Neural progenitor cell (in vitro differentiated cells): ENCODE measurements around the gene NT5DC3. TPM values are rescaled to one million over a fixed set of nuclear protein-coding genes. Genes with fewer than 3 reads are reported as not detected.

ENCODE experiments used
- DNase-seq: peaks from one replicate; pipeline ENCODE4 v3.0.0-alpha.2; 2016; ENCODE audit warnings: low spot score
- H2AFZ ChIP-seq: fragments of 200-600 bp; sonication (generic); replicated peaks from 2 replicates; pipeline ENCODE4 v1.6.1; 2016; ENCODE audit warnings: antibody characterized with exemption
- H3F3A ChIP-seq: fragments of 200-600 bp; sonication (generic); 2 replicates; pipeline ENCODE4 v1.6.1; 2016; ENCODE audit warnings: antibody characterized with exemption, low read depth
- H3K27ac ChIP-seq: fragments of 200-600 bp; sonication (generic); 2 replicates; pipeline ENCODE4 v1.5.1; 2016; ENCODE audit warnings: mild to moderate bottlenecking
- H3K27me3 ChIP-seq: fragments of 200-600 bp; sonication (generic); 2 replicates; pipeline ENCODE4 v1.6.1; 2016; ENCODE audit warnings: mild to moderate bottlenecking, moderate library complexity
- H3K36me3 ChIP-seq: fragments of 200-600 bp; sonication (generic); 2 replicates; pipeline ENCODE4 v1.5.1; 2016
- H3K4me1 ChIP-seq: fragments of 200-600 bp; sonication (generic); 2 replicates; pipeline ENCODE4 v1.6.1; 2016; ENCODE audit warnings: mixed run types
- H3K4me2 ChIP-seq: fragments of 200-600 bp; sonication (generic); 2 replicates; pipeline ENCODE4 v1.6.1; 2016
- H3K4me3 ChIP-seq: fragments of 200-600 bp; sonication (generic); 2 replicates; pipeline ENCODE4 v1.5.1; 2016
- H3K79me2 ChIP-seq: fragments of 200-600 bp; sonication (generic); 2 replicates; pipeline ENCODE4 v1.6.1; 2016; ENCODE audit warnings: low read depth
- H3K9ac ChIP-seq: fragments of 200-600 bp; sonication (generic); 2 replicates; pipeline ENCODE4 v1.6.1; 2016
- H3K9me3 ChIP-seq: fragments of 200-600 bp; sonication (generic); 2 replicates; pipeline ENCODE4 v1.5.1; 2016; ENCODE audit warnings: low read depth
- H4K20me1 ChIP-seq: fragments of 200-600 bp; sonication (generic); 2 replicates; pipeline ENCODE4 v1.6.1; 2016; ENCODE audit warnings: low read depth
- H3K27ac Mint-ChIP-seq: 3 replicates; pipeline ENCODE4 v1.8.0; 2021; ENCODE audit warnings: mixed read lengths
- H3K27me3 Mint-ChIP-seq: 2 replicates; pipeline ENCODE4 v1.8.0; 2022; ENCODE audit warnings: low read depth, mild to moderate bottlenecking, inconsistent platforms, moderate library complexity, mixed read lengths; ENCODE audit not compliant: insufficient read depth
- H3K36me3 Mint-ChIP-seq: 3 replicates; pipeline ENCODE4 v1.8.0; 2021; ENCODE audit warnings: mixed read lengths
- H3K4me1 Mint-ChIP-seq: 3 replicates; pipeline ENCODE4 v1.8.0; 2021; ENCODE audit warnings: mixed read lengths
- H3K4me3 Mint-ChIP-seq: 3 replicates; pipeline ENCODE4 v1.8.0; 2021; ENCODE audit warnings: mild to moderate bottlenecking, moderate library complexity, mixed read lengths
- H3K9me3 Mint-ChIP-seq: 3 replicates; pipeline ENCODE4 v1.8.0; 2020; ENCODE audit warnings: mixed read lengths
- CTCF ChIP-seq: fragments of 200-600 bp; sonication (generic); IDR thresholded peaks from 2 replicates; pipeline ENCODE4 v1.5.1; 2017; ENCODE audit warnings: antibody characterized with exemption, mild to moderate bottlenecking
- EZH2 ChIP-seq: fragments of 200-600 bp; sonication (generic); IDR thresholded peaks from 2 replicates; pipeline ENCODE4 v1.6.1; 2017; ENCODE audit warnings: antibody characterized with exemption, mild to moderate bottlenecking, moderate library complexity
- EZH2phosphoT487 ChIP-seq: fragments of 200-600 bp; sonication (generic); IDR thresholded peaks from 2 replicates; pipeline ENCODE4 v1.6.1; 2017; ENCODE audit warnings: antibody characterized with exemption
- total RNA-seq: library from RNA; depleted of rRNA; stranded (reverse); fragments of >200 nt; gene quantifications from 2 replicates; pipeline ENCODE4 v1.2.3, GENCODE V29; 2015; ENCODE audit warnings: low replicate concordance

NT5DC3 gene
- total RNA-seq, 1 donor from 2014 or later = 3.1 TPM

GRCh38 chr12:103806803-103807202 is 34.2 kb downstream of the NT5DC3 start:
- DNase-seq = no peak
- no peak overlapping the region for H3K27ac Mint-ChIP-seq

GRCh38 chr12:103805655-103806360 is 35.2 kb downstream of the NT5DC3 start:
- Histone ChIP-seq H3K4me2 (no peak overlapping the region), H3K27ac (no peak overlapping the region), H3K79me2 (no peaks in the 10 kb centered on the region), H3K9ac (no peak overlapping the region), H3K4me1 (no peaks in the 10 kb centered on the region), H3F3A (no peaks in the 10 kb centered on the region), H3K27me3 (no peaks in the 10 kb centered on the region), H4K20me1 (no peaks in the 10 kb centered on the region), H3K9me3 (no peaks in the 10 kb centered on the region), H3K4me3 (no peak overlapping the region), H3K36me3 (no peaks in the 10 kb centered on the region), H2AFZ (no peak overlapping the region)
- no peak overlapping the region for H3K4me3 Mint-ChIP-seq
- H3K27ac Mint-ChIP-seq = no peak overlapping the region
- no peak for DNase-seq
- no peak for TF ChIP-seq CTCF
- peaks cover 4% of the 10 kb centered on the region for H3K27me3 Mint-ChIP-seq
- H3K9me3 Mint-ChIP-seq = no peaks in the 10 kb centered on the region
- peaks cover 9% of the 10 kb centered on the region for H3K36me3 Mint-ChIP-seq
- H3K4me1 Mint-ChIP-seq = peaks cover 17% of the 10 kb centered on the region

More at GRCh38 chr12:103806803-103807202, 34.2 kb downstream of the NT5DC3 start:
- H2AFZ ChIP-seq = no peak overlapping the region
- TF ChIP-seq CTCF (no peak), EZH2phosphoT487 (no peak), EZH2 (no peak)
- Mint-ChIP-seq H3K4me3 (no peak overlapping the region), H3K4me1 (peaks cover 15% of the 10 kb centered on the region), H3K36me3 (peaks cover 7% of the 10 kb centered on the region), H3K9me3 (no peaks in the 10 kb centered on the region), H3K27me3 (peaks cover 5% of the 10 kb centered on the region)
- H3K79me2 ChIP-seq = no peaks in the 10 kb centered on the region
- no peaks in the 10 kb centered on the region for H3K4me1 ChIP-seq
- H3F3A ChIP-seq = no peaks in the 10 kb centered on the region
- no peaks in the 10 kb centered on the region for H3K36me3 ChIP-seq
- H3K9ac ChIP-seq = no peak overlapping the region
- no peak overlapping the region for H3K4me2 ChIP-seq
- H4K20me1 ChIP-seq = no peaks in the 10 kb centered on the region
- H3K27me3 ChIP-seq = no peaks in the 10 kb centered on the region
- H3K27ac ChIP-seq = no peak overlapping the region
- H3K4me3 ChIP-seq = no peak overlapping the region
- no peaks in the 10 kb centered on the region for H3K9me3 ChIP-seq

- Histone ChIP-seq H3K36me3 (no peaks in the 10 kb centered on the region), H3K4me2 (no peak overlapping the region), H3F3A (no peaks in the 10 kb centered on the region), H3K27ac (no peak overlapping the region), H3K4me1 (no peaks in the 10 kb centered on the region), H3K79me2 (no peaks in the 10 kb centered on the region), H3K9ac (no peak overlapping the region), H4K20me1 (no peaks in the 10 kb centered on the region), H3K27me3 (no peaks in the 10 kb centered on the region), H2AFZ (no peak overlapping the region), H3K9me3 (no peaks in the 10 kb centered on the region), H3K4me3 (no peak overlapping the region)
- peaks cover 26% of the 10 kb centered on the region for H3K4me1 Mint-ChIP-seq
- DNase-seq = no peak
- peaks cover 9% of the 10 kb centered on the region for H3K36me3 Mint-ChIP-seq
- no peak overlapping the region for H3K27ac Mint-ChIP-seq
- no peak overlapping the region for H3K4me3 Mint-ChIP-seq
- H3K9me3 Mint-ChIP-seq = peaks cover 2% of the 10 kb centered on the region
- peaks cover 3% of the 10 kb centered on the region for H3K27me3 Mint-ChIP-seq
- TF ChIP-seq CTCF (no peak), EZH2 (no peak), EZH2phosphoT487 (no peak)
Measured at GRCh38 chr12:103803847-103804246, 37.2 kb downstream of the NT5DC3 start.
